Epithelial cell of proximal tubule (primary cell): ENCODE data around the gene DCX. TPM values are rescaled to one million over a fixed set of nuclear protein-coding genes. Genes with fewer than 3 reads are reported as not detected.

Experiments
- DNase-seq: peaks from one replicate; pipeline ENCODE4 v3.0.0-alpha.2; 2011; ENCODE audit warnings: low read depth
- H3K4me3 ChIP-seq: 2 replicates; pipeline ENCODE4 v1.5.1; 2011; ENCODE audit warnings: low read depth, mild to moderate bottlenecking, low read length
- total RNA-seq: library from RNA; depleted of rRNA; stranded (reverse); fragments of >200 nt; gene quantifications from 2 replicates; pipeline ENCODE4 v1.2.3, GENCODE V29; 2015
- TF ChIP-seq, protein P1 (sequence below): conservative IDR thresholded peaks from 2 replicates; pipeline ENCODE4 v1.5.1; 2012; ENCODE audit warnings: low read depth, mild to moderate bottlenecking, low read length

DCX gene
- total RNA-seq, 1 donor from 2014 or later = not detected

DNA sequence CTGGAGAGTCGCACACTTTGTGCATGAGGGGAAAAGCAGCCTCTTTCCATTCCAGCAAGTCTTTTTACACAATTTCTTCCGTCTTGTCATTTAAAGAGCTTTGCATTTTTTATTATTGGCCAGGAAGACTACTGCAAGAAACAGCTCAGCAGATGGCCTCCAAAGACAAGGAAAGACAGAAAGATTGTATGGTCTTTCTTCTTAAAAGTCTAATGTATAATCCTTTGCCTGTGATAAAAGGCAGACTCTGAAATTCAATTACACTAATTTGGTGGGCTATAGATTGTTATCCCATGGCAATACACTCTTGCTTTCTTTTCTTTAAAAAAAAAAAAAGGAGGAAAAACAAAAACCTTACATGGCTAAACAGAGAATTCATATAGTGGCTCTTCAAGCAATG is 147.6 kb downstream of the DCX start:
- H3K4me3 ChIP-seq = no peak overlapping the region
- no peak for DNase-seq
- TF ChIP-seq, protein P1, sequence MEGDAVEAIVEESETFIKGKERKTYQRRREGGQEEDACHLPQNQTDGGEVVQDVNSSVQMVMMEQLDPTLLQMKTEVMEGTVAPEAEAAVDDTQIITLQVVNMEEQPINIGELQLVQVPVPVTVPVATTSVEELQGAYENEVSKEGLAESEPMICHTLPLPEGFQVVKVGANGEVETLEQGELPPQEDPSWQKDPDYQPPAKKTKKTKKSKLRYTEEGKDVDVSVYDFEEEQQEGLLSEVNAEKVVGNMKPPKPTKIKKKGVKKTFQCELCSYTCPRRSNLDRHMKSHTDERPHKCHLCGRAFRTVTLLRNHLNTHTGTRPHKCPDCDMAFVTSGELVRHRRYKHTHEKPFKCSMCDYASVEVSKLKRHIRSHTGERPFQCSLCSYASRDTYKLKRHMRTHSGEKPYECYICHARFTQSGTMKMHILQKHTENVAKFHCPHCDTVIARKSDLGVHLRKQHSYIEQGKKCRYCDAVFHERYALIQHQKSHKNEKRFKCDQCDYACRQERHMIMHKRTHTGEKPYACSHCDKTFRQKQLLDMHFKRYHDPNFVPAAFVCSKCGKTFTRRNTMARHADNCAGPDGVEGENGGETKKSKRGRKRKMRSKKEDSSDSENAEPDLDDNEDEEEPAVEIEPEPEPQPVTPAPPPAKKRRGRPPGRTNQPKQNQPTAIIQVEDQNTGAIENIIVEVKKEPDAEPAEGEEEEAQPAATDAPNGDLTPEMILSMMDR = peak; percentile 32

DNA sequence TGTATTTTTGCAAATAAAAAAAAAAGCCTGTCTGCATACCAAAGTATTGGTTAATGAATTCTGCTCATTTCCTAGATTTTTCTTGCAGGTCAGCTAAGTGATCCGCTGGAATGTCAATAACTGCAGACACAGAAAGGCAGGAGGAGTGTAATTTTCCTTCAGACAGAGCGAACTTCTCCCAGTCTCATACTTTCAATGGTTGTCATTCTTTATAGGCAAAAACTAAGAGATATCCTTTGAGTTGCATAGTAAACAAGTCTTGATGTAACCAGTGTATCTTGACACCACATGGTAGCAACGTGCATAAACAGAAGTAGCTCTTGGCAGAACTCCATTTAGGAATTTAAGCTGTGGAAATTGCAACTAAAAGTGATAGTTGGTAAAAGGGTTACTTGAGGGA is 149.9 kb downstream of the DCX start:
- no peak overlapping the region for H3K4me3 ChIP-seq
- no peak for DNase-seq
- TF ChIP-seq, protein P1 = no peak

DNA sequence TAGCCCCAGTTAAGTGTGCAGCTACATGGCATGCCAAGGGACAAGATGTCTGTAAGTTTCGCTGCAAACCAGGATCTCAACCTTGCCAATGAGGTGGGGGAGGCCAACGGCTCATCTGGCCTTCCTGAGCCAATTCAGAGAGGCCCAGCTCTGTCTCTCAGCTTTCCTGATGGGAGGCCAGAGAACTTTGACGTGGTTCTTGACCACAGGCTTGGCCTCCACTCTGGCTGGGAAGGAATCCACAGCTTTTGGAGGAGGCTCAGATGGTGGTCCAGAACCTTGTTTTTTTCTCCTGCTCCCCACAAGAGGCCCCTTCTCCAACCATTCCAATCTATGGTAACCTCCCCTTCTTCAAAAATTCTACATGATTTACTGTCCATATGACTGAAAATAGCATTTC is 151.5 kb downstream of the DCX start:
- TF ChIP-seq, protein P1 = no peak
- no peak for DNase-seq
- H3K4me3 ChIP-seq = no peak overlapping the region

DNA sequence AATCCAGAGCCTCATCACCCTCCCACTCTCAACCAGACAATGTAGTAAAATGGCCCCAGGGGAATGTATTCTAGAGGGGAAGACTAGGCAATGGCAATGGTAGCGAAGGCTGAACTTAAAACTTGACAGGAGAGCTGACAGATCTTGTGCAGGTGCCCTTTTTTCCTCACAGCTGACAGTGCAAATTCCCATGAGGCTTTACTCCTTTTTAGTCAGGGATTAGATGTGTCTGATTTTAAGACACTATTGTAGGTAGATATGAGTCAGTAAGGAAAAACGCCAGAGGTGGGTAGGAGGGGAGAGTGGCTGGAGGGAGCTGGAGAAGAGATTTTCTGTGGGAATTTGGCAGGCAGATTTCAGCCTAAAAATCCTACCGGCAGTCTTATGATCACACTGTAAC is 152.4 kb downstream of the DCX start:
- DNase-seq = no peak
- TF ChIP-seq, protein P1 = no peak
- no peak overlapping the region for H3K4me3 ChIP-seq

DNA sequence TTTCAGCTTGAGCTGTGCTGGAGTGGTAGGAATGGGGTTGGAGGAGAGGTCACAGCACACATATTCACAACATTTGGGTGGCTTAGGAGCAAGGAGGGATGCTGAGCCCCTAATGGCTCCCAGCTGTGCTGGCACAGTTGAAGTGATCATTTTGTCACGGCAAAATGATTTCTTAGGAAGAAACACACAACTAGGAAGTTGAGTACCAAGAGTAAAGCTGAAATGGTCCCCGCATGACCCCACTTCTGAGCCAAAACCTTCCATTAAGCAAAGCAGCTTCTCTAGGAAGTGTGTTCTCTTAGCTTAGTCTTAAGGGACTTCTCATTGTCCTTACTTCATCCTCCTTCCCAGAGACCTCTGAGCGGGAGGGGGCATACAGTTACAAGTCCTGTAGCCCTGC is 154.3 kb downstream of the DCX start:
- no peak for DNase-seq
- TF ChIP-seq, protein P1 = no peak
- H3K4me3 ChIP-seq = no peak overlapping the region

DNA sequence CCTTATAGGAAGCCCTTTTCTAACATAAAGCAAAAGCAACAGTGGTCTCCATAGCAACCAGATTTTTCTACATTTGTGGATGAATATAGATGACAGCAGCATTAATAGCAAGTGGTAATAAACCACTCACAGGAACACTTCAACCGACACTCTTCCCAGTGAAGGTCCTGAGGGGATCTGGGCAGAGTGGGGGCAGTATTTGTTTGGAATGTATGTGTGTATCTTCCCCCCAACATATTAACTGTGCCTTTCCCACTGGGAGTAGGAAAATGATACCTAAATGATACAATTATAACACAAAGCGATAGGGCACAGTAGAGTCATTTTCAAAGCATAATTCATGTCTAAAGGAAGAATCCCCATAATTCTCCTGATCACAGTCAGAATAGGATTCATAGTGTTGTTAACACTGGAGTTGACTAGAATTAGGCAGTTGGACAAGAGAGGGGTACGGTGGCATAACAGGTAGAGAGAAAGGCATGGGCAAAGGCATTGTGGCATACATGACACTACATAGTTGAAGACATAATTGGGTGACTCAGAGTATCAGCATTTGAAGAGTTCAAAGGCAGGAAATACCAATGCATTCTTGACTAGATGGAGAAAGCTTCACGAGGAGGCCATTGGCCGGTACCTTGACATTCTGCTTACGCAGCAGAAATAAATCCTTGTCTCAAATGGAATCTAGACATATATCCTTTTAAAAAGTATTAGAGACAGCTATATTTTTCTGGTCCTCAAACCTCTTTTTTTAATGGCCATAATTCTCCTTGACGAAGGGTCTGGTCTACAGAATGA is 156.9 kb downstream of the DCX start:
- TF ChIP-seq, protein P1 = no peak
- no peak overlapping the region for H3K4me3 ChIP-seq
- no peak for DNase-seq

DNA sequence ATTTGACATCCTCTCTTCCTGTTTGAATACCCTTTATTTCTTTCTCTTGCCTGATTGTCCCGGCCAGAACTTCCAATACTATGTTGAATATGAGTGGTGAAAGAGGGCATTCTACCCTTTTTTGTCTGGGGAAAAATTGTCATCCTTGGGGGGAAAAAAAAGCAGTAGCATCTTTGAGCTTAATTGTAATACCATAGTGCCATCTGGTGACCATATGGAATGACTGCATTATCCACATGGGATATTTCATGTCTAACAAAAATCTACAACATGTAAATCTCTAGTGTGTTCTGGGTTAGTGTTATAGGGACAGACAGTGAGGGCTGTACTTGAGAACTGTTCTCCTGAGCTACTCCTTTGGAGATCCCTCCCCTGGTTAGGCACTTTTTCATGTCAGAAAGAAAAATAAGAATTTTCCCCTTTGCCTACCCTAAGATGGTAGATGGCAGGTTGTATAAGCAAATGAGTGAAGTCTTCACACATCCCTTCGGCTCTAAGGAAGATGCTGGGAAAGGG is 167.7 kb downstream of the DCX start:
- no peak overlapping the region for H3K4me3 ChIP-seq
- no peak for DNase-seq
- TF ChIP-seq, protein P1 = peak; percentile 53
